NCI-H748 treated with DMSO at 0.1 percent for 48 hours (cell line): ENCODE results near the gene FOXD4.
"Not testable (repeated sequence)": the region's sequence is repeated elsewhere in the genome, so short reads cannot be mapped to it uniquely, and the experiment has no call there.

ENCODE experiments used
- DNase-seq: peaks from one replicate; lab custom pipeline; 2025; lab: John Stamatoyannopoulos, UW

Gene FOXD4

GRCh38 chr9:93909-94308 is 24.3 kb downstream of the FOXD4 start:
- DNase-seq: not testable (repeated sequence)

- DNase-seq: not testable (repeated sequence)
These were observed 27.4 kb downstream of the FOXD4 start for GRCh38 chr9:90851-91250.

DNA sequence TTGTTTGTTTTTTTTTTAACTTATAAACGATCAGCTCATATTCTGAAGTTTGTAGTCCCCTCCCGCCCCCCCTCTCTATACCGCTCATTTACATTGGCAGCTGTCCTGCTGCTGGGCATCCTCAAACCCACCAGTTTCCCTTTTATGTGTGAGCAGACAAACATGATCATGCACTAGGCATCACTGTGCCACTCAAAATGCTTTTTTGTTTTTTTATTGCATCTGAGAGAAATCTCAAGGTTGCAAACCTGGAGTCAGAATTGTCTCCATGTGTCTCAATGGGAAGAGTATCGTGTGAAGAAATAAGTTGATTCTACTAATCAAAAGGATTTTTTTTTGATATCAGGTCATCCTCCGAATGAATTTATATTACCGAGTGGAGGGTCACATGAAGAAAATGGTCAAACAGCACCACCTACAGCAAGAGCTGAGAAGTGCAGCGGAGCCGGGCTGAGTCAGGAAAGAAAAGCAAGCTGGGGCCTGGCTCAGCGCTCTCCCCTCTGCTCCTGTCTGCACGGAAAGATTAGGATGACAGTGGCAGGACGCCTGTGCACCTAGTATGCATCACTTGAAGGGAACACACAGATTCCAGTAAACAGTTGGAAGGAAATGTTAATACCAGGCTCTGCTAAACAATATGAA is 29.7 kb downstream of the FOXD4 start:
- DNase-seq: not testable (repeated sequence)

DNA sequence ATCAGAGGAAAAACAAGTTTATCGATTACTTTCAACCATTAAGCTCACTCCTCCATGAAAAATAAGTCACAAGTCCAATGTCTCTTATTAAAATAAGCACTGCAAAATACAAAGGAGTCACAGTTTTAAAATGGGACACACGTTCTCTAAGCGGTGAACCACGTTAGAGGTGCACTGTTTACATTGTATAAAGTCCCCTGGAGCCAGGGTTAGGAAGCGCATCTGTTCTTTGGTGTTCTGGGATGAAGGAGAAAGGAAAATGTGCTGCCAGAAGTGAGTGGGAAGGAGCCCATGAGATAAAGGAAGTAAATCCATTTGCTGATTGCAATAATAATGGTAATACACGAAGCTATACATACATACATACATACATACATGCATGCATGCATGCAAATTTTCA is 30.4 kb downstream of the FOXD4 start:
- DNase-seq: not testable (repeated sequence)

- not testable (repeated sequence) for DNase-seq
These were observed 31.1 kb downstream of the FOXD4 start for GRCh38 chr9:87105-87504.

DNA sequence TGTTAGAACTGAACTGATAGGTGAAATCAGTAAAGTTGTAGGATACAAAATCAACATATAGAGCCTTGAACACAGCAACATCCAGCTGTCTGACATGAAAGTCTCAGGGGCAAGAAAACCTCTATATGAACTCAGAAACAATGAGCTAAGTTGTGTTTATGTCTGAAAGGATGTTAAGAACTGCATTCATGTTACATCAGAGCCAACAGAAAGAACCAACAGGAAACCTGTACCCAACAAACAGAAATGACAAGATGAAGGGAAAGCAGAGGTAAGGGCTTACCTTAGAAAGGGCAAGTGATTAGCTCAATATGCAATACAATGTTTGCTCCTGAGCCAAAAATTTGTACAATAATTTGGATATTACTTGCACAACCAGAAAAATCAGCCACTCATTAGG is 31.5 kb downstream of the FOXD4 start:
- DNase-seq: not testable (repeated sequence)

DNA sequence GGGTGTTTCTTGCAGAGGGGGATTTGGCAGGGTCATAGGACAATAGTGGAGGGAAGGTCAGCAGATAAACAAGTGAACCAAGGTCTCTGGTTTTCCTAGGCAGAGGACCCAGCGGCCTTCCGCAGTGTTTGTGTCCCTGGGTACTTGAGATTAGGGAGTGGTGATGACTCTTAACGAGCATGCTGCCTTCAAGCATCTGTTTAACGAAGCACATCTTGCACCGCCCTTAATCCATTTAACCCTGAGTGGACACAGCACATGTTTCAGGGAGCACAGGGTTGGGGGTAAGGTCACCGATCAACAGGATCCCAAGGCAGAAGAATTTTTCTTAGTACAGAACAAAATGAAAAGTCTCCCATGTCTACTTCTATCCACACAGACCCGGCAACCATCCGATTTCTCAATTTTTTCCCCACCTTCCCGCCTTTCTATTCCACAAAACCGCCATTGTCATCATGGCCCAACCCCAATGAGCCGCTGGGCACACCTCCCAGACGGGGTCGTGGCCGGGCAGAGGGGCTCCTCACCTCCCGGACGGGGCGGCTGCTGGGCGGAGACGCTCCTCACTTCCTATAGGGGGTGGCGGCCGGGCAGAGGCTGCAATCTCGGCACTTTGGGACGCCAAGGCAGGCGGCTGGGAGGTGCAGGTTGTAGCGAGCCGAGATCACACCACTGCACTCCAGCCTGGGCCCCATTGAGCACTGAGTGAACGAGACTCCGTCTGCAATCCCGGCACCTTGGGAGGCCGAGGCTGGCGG is 35.1 kb downstream of the FOXD4 start:
- not testable (repeated sequence) for DNase-seq

- DNase-seq: not testable (repeated sequence)
These were observed 39.9 kb downstream of the FOXD4 start for GRCh38 chr9:78333-78732.

GRCh38 chr9:76389-76788 is 41.8 kb downstream of the FOXD4 start:
- not testable (repeated sequence) for DNase-seq

GRCh38 chr9:73900-74525 is 44.2 kb downstream of the FOXD4 start:
- DNase-seq: not testable (repeated sequence)

GRCh38 chr9:73076-73899 is 44.9 kb downstream of the FOXD4 start:
- DNase-seq: not testable (repeated sequence)
